A549 treated with DMSO at 1 μM for 4 hours (cell line): ENCODE measurements around the gene TMEM254. TPM values are rescaled to one million over a fixed set of nuclear protein-coding genes. Genes with fewer than 3 reads are reported as not detected.

Experiments
- total RNA-seq: library from RNA; stranded (reverse); fragments of 200-300 nt; extraction: Qiagen RNA extraction; gene quantifications from 5 replicates; pipeline ENCODE4 v1.2.3, GENCODE V29; 2022; ENCODE audit warnings: low read depth

Gene TMEM254, protein sequence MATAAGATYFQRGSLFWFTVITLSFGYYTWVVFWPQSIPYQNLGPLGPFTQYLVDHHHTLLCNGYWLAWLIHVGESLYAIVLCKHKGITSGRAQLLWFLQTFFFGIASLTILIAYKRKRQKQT
- 14.7 to 21.1 TPM (median 19.8 TPM) in 5 replicates for total RNA-seq

DNA sequence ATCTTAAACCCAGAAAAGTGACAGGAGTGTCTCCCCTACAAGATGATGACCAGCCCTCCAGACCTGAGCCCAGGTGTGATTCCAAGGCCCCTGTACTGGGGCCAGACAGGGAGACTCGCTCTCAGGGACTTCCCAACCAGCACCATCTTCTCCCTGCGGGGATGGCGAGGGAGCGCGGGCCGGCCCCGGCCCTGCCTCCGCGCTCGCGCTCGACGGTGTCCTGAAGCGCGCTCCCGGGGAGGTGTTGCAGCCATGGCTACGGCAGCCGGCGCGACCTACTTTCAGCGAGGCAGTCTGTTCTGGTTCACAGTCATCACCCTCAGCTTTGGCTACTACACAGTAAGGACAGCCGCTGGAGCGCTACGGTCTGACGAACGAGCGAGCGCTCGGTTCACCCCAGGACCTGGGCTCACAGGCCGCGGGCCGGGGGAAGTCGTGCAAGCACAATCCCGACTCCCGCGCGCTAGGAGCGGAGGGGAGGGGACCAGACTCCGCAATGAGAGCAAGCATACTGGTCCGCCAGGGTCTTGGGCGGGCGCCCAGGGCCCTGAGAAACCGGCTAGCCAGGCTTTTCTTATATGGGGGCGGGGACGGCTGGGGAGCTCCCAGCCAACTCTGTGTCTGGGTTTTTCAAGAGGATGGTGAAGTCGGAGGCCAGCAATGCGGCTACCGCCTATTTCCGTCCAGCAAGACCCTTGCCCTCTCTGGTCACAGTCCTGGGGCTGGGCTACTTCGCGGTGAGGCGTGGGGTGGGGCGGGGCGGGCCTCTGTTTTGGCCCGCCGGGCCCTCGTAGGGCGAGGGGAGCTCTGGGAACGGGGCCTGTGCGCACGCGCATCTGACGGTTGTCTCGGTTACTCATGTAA, at the start of gene TMEM254:
TMEM254 (plus strand) TSS at position 218 of the 864 bp plus-strand sequence; CDS start at position 253, 35 bp downstream.

DNA sequence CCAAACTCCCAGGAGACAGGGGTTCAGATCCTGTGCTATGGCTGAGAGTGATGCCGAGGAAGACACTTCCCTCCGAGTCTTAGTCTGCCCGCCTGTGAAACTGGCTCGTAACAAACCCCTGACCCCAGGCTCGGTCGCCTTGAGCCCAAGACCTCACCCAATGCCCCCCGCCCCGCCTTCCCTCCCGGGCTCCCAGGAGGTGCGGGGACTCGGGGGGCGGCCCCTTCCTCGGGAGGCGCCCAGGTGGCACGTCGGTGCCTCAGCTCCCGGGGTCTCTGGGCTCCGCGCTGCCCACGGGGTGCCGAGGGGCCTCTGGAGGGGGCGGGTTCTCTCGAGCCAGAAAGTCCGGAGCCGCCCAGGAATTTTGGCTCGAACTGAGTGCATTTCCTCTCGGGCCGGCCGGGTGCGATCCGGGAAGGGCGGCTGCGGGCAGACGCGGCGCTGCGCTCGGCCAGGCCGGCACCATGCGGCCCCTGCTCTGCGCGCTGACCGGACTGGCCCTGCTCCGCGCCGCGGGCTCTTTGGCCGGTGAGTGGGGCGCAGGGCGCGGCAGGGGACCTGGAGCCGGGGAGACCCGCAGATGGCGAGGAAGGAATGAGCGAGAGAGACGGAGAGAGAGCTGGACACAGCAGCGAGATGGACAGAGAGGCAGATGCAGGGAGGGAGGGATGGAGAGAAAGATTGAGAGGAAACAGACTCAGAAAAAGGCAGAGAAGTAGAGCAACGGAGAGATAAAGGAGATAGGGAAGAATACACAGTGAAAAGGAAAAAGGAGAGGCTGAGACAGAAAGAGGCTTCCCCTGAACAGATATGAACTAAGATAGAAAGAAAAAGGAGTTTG, 54.1 kb downstream of the TMEM254 start, which contains the start of gene PLAC9:
PLAC9 (plus strand) TSS at position 432 of the 841 bp plus-strand sequence; CDS start at position 465, 33 bp downstream.

Other genes starting within 250 kb of the TMEM254 start
- gene SFTPD, start 129.6 kb upstream of the TMEM254 start, total RNA-seq, result 0.16 to 0.44 TPM (median 0.21 TPM) in 4 of 5 replicates, not detected in the other
- gene PLAC9, start 54.1 kb downstream of the TMEM254 start, total RNA-seq, result 0.28 TPM in 1 of 5 replicates, not detected in the others
- gene ANXA11, start 126.9 kb downstream of the TMEM254 start, total RNA-seq, result 178 to 215 TPM (median 201 TPM) in 5 replicates
- 0.11 TPM in 1 of 5 replicates, not detected in the others for gene MAT1A, start 211.0 kb downstream of the TMEM254 start, total RNA-seq